ENCODE results near the gene TMEM179B.
"Not testable (repeated sequence)": the region's sequence is repeated elsewhere in the genome, so short reads cannot be mapped to it uniquely, and the experiment has no call there.

TMEM179B gene

GRCh38 chr11:62787005-62787759, at the start of gene TMEM179B:
TMEM179B (plus strand) TSS chr11:62787402; CDS start chr11:62787432, 30 bp downstream.
- DNase-seq, result peak; percentile 96

- DNase-seq, result no peak
Measured at GRCh38 chr11:62747475-62748160, 39.6 kb upstream of the TMEM179B start.

- DNase-seq, result not testable (repeated sequence)
Measured at GRCh38 chr11:62749931-62750330, 37.3 kb upstream of the TMEM179B start.

- no peak for DNase-seq
Measured at GRCh38 chr11:62752177-62752785, 34.9 kb upstream of the TMEM179B start.

- DNase-seq, result no peak
Measured at GRCh38 chr11:62752994-62753735, 34.0 kb upstream of the TMEM179B start.

- DNase-seq, result peak; percentile 99
Measured at GRCh38 chr11:62753736-62754603, 33.2 kb upstream of the TMEM179B start, which contains the start of gene ZBTB3. ZBTB3 (minus strand) TSS chr11:62754160; CDS start chr11:62753664, 496 bp downstream.

- no peak for DNase-seq
Measured at GRCh38 chr11:62755086-62755615, 32.1 kb upstream of the TMEM179B start.

GRCh38 chr11:62757846-62758788, 29.1 kb upstream of the TMEM179B start:
- no peak for DNase-seq

GRCh38 chr11:62760867-62761227, 26.4 kb upstream of the TMEM179B start:
- not testable (repeated sequence) for DNase-seq

GRCh38 chr11:62770778-62771143, 16.4 kb upstream of the TMEM179B start:
- DNase-seq, result peak; percentile 87

GRCh38 chr11:62771144-62772021, 15.8 kb upstream of the TMEM179B start, which contains the start of gene TAF6L:
TAF6L (plus strand) TSS chr11:62771396; CDS start chr11:62775784, 4,388 bp downstream.
- DNase-seq, result peak; percentile 93

- DNase-seq, result no peak
Measured at GRCh38 chr11:62774407-62774806, 12.8 kb upstream of the TMEM179B start.

- DNase-seq, result no peak
Measured at GRCh38 chr11:62775646-62776045, 11.6 kb upstream of the TMEM179B start.

- no peak for DNase-seq
Measured at GRCh38 chr11:62777389-62777788, 9.8 kb upstream of the TMEM179B start.

- no peak for DNase-seq
Measured at GRCh38 chr11:62778441-62778840, 8.8 kb upstream of the TMEM179B start.

- no peak for DNase-seq
Measured at GRCh38 chr11:62782753-62783152, 4.4 kb upstream of the TMEM179B start.

- DNase-seq, result peak; percentile 73
Measured at GRCh38 chr11:62786318-62787004, 741 bp upstream of the TMEM179B start.

- DNase-seq, result no peak
Measured at GRCh38 chr11:62788991-62789390, 1.8 kb downstream of the TMEM179B start.

GRCh38 chr11:62789576-62789975, 2.4 kb downstream of the TMEM179B start:
- no peak for DNase-seq
